Tibial artery (tissue), 4 donors: ENCODE results near the gene GLCCI1.

Experiments
- DNase-seq, 2 donors: peaks; one replicate each; pipeline ENCODE4 v3.0.0-alpha.2; 2019
- H3K27ac ChIP-seq, 2 donors: fragments of 200-600 bp; sonication (generic) in 1 of 2; 1 replicate in 1 of 2; 2 replicates in 1 of 2; pipeline ENCODE4 v1.5.1; 2018 to 2019; ENCODE audit warnings: mild to moderate bottlenecking in 1 of 2
- H3K27me3 ChIP-seq, 2 donors: fragments of 200-600 bp; sonication (generic) in 1 of 2; one replicate each; pipeline versions ENCODE4 v1.5.1 to v1.6.0; 2016 to 2019
- H3K36me3 ChIP-seq, 3 donors: fragments of 200-600 bp; sonication (generic) in 2 of 3; one replicate each; pipeline ENCODE4 v1.5.1; 2016 to 2019; ENCODE audit warnings: mild to moderate bottlenecking in 2 of 3
- H3K4me1 ChIP-seq, 4 donors: fragments of 200-600 bp; sonication (generic) in 2 of 4; 1 replicate in 3 of 4; 2 replicates in 1 of 4; pipeline ENCODE4 v1.5.1; 2016 to 2019
- H3K4me3 ChIP-seq, 2 donors: fragments of 200-600 bp; sonication (generic) in 1 of 2; 1 replicate in 1 of 2; 2 replicates in 1 of 2; pipeline ENCODE4 v1.5.1; 2018 to 2019; ENCODE audit warnings: mild to moderate bottlenecking in 2 of 2
- H3K9me3 ChIP-seq, 3 donors: fragments of 200-600 bp; sonication (generic) in 1 of 3; one replicate each; pipeline ENCODE4 v1.5.1; 2016 to 2019
- intact Hi-C: fragments of 100-400 bp; cut with DNase I; formaldehyde crosslinking; loops from one replicate; pipeline ENCODE4 v1.15.0; 2023; ENCODE audit warnings: low total_unique reads
- TF ChIP-seq, protein P1 (sequence below), 2 experiments: fragments of 200-600 bp in 1 of 2; fragments of 450-650 bp in 1 of 2; IDR thresholded peaks; one replicate each; pipeline ENCODE4 v1.5.1; 2017 to 2019; ENCODE audit warnings: antibody characterized with exemption in 2 of 2, mild to moderate bottlenecking in 1 of 2, moderate library complexity in 1 of 2

The GLCCI1 gene

GRCh38 chr7:7968544-7969305 is at the start of gene GLCCI1:
GLCCI1 (plus strand) TSS chr7:7968796; CDS start chr7:7969351, 555 bp downstream.
- peak; percentile 96 to 98 for DNase-seq
- H3K9me3 ChIP-seq, result no peaks in the 10 kb centered on the region
- peak within 1 kb of the TSS; percentile 98 for H3K27ac ChIP-seq
- H3K27me3 ChIP-seq, result no peaks in the 10 kb centered on the region
- no peaks in the 10 kb centered on the region for H3K36me3 ChIP-seq
- intact Hi-C loops, result loop anchor here (10.0 kb wide), 2 partner anchors 226 to 324 kb away; partner anchors contain the start of gene UMAD1
- H3K4me3 ChIP-seq, result peak within 1 kb of the TSS; percentile 99
- peaks cover 0 to 30% (median 11%) of the 10 kb centered on the region in 4 donors for H3K4me1 ChIP-seq
- TF ChIP-seq, protein P1, sequence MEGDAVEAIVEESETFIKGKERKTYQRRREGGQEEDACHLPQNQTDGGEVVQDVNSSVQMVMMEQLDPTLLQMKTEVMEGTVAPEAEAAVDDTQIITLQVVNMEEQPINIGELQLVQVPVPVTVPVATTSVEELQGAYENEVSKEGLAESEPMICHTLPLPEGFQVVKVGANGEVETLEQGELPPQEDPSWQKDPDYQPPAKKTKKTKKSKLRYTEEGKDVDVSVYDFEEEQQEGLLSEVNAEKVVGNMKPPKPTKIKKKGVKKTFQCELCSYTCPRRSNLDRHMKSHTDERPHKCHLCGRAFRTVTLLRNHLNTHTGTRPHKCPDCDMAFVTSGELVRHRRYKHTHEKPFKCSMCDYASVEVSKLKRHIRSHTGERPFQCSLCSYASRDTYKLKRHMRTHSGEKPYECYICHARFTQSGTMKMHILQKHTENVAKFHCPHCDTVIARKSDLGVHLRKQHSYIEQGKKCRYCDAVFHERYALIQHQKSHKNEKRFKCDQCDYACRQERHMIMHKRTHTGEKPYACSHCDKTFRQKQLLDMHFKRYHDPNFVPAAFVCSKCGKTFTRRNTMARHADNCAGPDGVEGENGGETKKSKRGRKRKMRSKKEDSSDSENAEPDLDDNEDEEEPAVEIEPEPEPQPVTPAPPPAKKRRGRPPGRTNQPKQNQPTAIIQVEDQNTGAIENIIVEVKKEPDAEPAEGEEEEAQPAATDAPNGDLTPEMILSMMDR (IDR thresholded peaks at IDR 0.05), result peak in 1 of 2 experiments; percentile 17

DNA sequence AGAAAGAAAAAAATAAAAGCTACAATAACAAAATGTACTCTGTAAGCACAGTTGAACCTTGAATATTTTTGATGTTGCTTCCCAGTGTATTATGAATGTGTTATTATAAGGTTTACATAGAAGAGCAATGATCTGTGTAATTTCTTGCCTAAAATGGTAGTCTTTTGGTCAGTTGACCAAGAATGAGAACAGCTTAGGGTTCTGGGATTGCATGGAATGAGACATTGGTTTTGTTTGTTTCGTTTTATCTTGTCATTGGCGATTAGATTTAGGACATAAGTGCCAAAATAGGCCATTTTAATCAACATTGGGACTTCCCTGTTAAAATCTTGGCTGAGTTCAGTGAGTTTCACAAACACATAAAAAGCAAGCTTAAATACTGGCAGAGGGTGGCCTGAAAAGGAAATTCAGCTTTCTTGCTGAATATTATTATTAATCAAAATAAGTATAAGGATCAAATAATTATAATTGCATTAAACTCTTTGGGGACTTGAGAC is 49.1 kb upstream of the GLCCI1 start:
- Histone ChIP-seq H3K4me1 (no peaks in the 10 kb centered on the region), H3K9me3 (no peaks in the 10 kb centered on the region), H3K27ac (no peak overlapping the region), H3K36me3 (no peaks in the 10 kb centered on the region), H3K4me3 (no peak overlapping the region), H3K27me3 (no peaks in the 10 kb centered on the region)
- TF ChIP-seq, protein P1 (IDR thresholded peaks at IDR 0.05), result no peak
- intact Hi-C loops, result no loop called here
- no peak for DNase-seq

GRCh38 chr7:7920056-7920455 is 48.5 kb upstream of the GLCCI1 start:
- H3K27ac ChIP-seq, result no peak overlapping the region
- H3K36me3 ChIP-seq, result no peaks in the 10 kb centered on the region
- TF ChIP-seq, protein P1 (IDR thresholded peaks at IDR 0.05), result no peak
- H3K27me3 ChIP-seq, result no peaks in the 10 kb centered on the region
- no peaks in the 10 kb centered on the region for H3K4me1 ChIP-seq
- DNase-seq, result no peak
- intact Hi-C loops, result no loop called here
- no peaks in the 10 kb centered on the region for H3K9me3 ChIP-seq
- no peak overlapping the region for H3K4me3 ChIP-seq

- Histone ChIP-seq H3K4me3 (no peak overlapping the region), H3K27ac (no peak overlapping the region), H3K9me3 (no peaks in the 10 kb centered on the region), H3K4me1 (no peaks in the 10 kb centered on the region), H3K27me3 (no peaks in the 10 kb centered on the region), H3K36me3 (no peaks in the 10 kb centered on the region)
- TF ChIP-seq, protein P1 (IDR thresholded peaks at IDR 0.05), result no peak
- no peak for DNase-seq
- intact Hi-C loops, result no loop called here
These were observed 48.1 kb upstream of the GLCCI1 start for GRCh38 chr7:7920481-7920880.

GRCh38 chr7:7921830-7922229 is 46.8 kb upstream of the GLCCI1 start:
- Histone ChIP-seq H3K27ac (no peak overlapping the region), H3K9me3 (no peaks in the 10 kb centered on the region), H3K36me3 (no peaks in the 10 kb centered on the region), H3K27me3 (no peaks in the 10 kb centered on the region), H3K4me1 (no peaks in the 10 kb centered on the region), H3K4me3 (no peak overlapping the region)
- intact Hi-C loops, result no loop called here
- DNase-seq, result no peak
- TF ChIP-seq, protein P1 (IDR thresholded peaks at IDR 0.05), result no peak
